Measurements from ENCODE around the gene PTPRJ. TPM values are rescaled to one million over a fixed set of nuclear protein-coding genes. Genes with fewer than 3 reads are reported as not detected.
"Not testable (repeated sequence)": the region's sequence is repeated elsewhere in the genome, so short reads cannot be mapped to it uniquely, and the experiment has no call there.

PTPRJ gene
- total RNA-seq, 2 donors from 2014 or later, result 6.7 TPM

DNA sequence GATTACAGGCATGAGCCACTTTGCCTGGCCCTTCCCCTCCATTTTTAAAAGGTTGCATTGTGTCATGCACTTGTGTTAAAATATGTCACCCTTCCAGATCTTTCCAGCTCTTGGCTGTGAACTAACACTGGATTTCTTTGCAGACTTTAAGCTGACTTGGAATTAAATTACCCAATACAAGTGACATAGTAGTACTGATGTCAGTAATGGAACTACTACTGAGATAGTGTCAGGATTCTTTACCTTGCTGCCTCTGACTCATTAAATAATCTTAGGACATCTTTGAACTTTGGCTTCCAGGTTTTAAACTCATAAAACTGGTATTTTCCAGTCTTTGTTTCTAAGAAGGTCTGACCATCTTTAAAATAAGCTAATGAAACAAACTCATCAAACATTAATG, 184.5 kb downstream of the PTPRJ start:
- intact Hi-C loops (cut with DNase I), result no loop called here
- ATAC-seq, result no peak
- DNase-seq, result no peak

DNA sequence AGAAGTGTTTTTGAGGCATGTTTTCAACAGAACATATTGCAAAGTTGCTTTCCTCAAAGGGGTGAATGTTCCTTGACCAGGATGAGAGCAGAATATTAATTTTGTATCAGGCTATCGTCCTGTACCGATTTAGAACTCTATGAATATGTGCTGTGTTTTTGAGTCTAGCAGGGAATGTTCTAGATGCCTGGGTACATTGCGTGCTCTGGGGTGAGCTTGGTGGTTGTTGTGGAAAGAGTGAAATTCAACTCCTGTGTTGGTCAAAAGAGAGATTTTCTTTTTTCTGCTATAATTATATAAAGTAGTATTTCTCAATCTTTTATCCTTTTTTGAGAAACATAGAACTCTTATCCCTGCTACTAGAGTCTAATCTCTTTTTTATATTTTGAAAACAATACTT, 185.1 kb downstream of the PTPRJ start:
- ATAC-seq, result no peak
- intact Hi-C loops (cut with DNase I), result no loop called here
- DNase-seq, result no peak

GRCh38 chr11:48167380-48167779, 187.0 kb downstream of the PTPRJ start:
- intact Hi-C loops (cut with DNase I), result no loop called here
- ATAC-seq (no peak), DNase-seq (no peak)

DNA sequence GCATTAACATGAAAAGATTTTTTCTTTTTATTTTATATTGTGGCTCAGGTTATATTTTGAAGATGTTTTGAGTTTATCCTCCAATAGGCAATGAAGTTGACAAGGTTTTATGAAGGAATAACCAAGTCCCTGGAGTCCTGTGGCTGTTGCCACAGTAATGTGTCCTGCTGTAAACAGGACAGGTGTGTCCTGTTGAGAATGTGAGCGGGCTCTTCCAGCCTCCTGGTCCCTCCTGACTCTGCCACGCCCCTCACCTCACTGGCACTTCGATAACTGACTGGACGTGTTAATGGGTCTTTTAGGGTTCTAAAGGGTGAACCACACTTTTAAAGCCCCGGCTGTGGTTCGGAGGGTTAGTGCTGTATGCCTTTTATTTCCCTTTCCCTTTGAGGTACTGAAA, 188.5 kb downstream of the PTPRJ start:
- ATAC-seq (no peak), DNase-seq (no peak)
- intact Hi-C loops (cut with DNase I), result no loop called here

GRCh38 chr11:48169259-48169658, 188.9 kb downstream of the PTPRJ start:
- ATAC-seq (no peak), DNase-seq (no peak)
- intact Hi-C loops (cut with DNase I), result no loop called here

DNA sequence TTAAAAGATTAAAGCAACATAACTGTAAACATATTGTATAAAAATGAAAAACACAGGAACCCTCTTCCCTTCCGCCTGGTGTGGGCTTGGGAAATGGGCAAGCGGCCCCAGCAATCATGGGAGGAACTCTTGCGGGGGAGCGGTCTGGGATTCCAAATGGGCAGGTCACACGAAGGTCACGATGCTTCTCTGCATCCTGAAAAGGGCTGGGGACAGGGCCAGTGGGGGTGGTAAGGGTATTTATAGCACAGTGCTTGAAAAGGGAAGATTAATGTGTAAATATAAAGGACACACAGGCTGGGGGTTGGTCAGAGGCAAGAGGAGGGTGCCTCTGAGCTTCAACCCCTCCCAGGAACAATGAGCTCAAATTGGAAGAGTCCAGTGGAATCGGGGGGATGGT, 189.4 kb downstream of the PTPRJ start:
- peak; percentile 72 to 78 for ATAC-seq
- intact Hi-C loops (cut with DNase I), result loop anchor here in 1 of 2 donors (5.0 to 10.0 kb wide), 2 partner anchors 135 to 998 kb away; partner anchors contain the start of gene OR4S1
- peak; percentile 45 for DNase-seq

GRCh38 chr11:48170241-48171233, 190.2 kb downstream of the PTPRJ start:
- DNase-seq, result no peak
- peak in 1 of 2 donors; percentile 30 for ATAC-seq

GRCh38 chr11:48172818-48173609, 192.7 kb downstream of the PTPRJ start:
- intact Hi-C loops (cut with DNase I), result loop anchor here in 1 of 2 donors (5.0 to 10.0 kb wide), 2 partner anchors 132 to 994 kb away; partner anchors contain the start of gene OR4S1
- peak; percentile 77 to 80 for ATAC-seq
- peak; percentile 57 for DNase-seq

More at GRCh38 chr11:48170241-48171233, 190.2 kb downstream of the PTPRJ start:
- intact Hi-C loops (cut with DNase I), result loop anchor here in 1 of 2 donors (5.0 to 10.0 kb wide), 2 partner anchors 134 to 997 kb away; partner anchors contain the start of gene OR4S1

DNA sequence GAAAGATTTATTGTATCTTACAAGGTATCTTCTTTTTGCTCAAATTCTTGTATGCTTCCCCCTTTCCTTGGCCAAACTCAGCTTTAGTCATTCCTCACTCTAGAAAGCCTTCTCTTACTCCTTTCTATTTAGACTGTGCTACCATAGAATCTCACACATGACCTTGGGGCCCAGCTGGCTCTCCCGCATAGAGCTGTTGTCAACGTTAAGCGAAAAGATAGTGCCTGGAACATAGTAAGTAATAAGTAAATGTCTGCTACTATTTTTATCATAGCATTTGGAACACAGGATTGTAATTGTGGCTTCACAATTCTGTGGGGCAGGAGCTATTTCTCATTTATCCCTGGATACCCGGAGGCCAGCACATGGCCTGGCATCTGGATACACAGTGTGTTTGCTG, 197.3 kb downstream of the PTPRJ start:
- ATAC-seq (no peak), DNase-seq (no peak)
- intact Hi-C loops (cut with DNase I), result loop anchor here in 1 of 2 donors (10.0 kb wide), 1 partner anchor 127 kb away; the partner anchor contains the start of gene OR4S1

DNA sequence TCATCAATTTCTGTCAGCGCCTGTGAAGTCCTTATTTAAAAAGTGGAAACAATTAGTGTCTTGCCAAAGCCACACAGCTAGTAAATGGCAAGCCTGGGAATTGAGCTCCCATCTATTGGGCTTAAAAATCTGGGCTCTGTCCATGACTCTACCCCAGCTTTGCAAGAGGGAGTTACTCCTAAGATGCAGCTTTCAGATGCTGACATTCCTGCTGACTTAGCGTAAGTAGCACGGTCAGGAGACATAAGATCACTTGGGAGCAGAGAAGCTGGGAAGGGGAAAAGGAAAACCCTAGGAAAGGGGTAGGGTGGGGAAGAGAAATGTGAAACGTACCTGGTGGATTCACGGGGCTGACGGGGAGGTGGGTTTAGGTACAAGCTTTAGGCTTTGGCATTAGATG, 200.3 kb downstream of the PTPRJ start:
- ATAC-seq (no peak), DNase-seq (no peak)
- intact Hi-C loops (cut with DNase I), result loop anchor here in 1 of 2 donors (10.0 kb wide), 1 partner anchor 124 kb away; the partner anchor contains the start of gene OR4S1

- intact Hi-C loops (cut with DNase I), result loop anchor here in 1 of 2 donors (10.0 kb wide), 1 partner anchor 122 kb away; the partner anchor contains the start of gene OR4S1
- ATAC-seq (peak; percentile 91 to 96), DNase-seq (peak; percentile 38)
Measured at GRCh38 chr11:48182860-48183526, 202.6 kb downstream of the PTPRJ start.

GRCh38 chr11:48184452-48184851, 204.1 kb downstream of the PTPRJ start:
- DNase-seq (no peak), ATAC-seq (no peak)
- intact Hi-C loops (cut with DNase I), result loop anchor here in 1 of 2 donors (10.0 kb wide), 1 partner anchor 120 kb away; the partner anchor contains the start of gene OR4S1

DNA sequence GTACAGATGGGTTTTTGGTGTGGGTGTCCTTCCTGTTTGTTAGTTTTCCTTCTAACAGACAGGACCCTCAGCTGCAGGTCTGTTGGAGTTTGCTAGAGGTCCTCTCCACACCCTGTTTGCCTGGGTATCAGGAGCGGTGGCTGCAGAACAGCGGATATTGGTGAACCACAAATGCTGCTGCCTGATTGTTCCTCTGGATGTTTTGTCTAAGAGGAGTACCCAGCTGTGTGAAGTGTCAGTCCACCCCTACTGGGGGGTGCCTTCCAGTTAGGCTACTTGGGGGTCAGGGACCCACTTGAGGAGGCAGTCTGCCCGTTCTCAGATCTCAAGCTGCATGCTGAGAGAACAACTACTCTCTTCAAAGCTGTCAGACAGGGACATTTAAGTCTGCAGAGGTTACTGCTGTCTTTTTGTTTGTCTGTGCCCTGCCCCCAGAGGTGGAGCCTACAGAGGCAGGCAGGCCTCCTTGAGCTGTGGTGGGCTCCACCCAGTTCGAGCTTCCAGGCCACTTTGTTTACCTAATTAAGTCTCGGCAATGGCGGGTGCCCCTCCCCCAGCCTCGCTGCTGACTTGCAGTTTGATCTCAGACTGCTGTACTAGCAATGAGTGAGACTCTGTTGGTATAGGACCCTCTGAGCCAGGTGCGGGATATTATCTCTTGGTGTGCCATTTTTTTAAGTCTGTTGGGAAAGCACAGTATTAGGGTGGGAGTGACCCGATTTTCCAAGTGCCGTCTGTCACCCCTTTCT, 210.7 kb downstream of the PTPRJ start:
- DNase-seq; intact Hi-C loops (cut with DNase I); ATAC-seq: not testable (repeated sequence)

DNA sequence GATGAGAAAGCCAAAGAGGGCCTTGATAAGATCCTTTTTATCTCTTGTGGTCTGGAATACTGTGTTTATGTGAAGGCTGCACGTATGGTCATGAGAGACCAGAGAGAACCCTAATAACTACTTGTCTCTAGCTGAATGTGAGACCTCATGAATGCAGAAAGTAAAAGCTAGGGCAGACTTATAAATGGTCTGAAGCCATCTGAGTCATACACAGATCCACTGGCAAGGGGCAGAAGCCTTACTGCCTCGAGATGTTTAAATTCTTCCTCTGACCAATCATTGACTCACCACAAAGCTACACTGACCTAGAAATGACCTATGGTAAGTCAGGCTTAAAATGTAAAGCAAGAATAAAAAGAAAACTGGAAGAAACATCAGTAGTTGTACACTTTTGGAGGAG, 213.5 kb downstream of the PTPRJ start:
- intact Hi-C loops (cut with DNase I), result no loop called here
- ATAC-seq, result no peak
- DNase-seq, result no peak

DNA sequence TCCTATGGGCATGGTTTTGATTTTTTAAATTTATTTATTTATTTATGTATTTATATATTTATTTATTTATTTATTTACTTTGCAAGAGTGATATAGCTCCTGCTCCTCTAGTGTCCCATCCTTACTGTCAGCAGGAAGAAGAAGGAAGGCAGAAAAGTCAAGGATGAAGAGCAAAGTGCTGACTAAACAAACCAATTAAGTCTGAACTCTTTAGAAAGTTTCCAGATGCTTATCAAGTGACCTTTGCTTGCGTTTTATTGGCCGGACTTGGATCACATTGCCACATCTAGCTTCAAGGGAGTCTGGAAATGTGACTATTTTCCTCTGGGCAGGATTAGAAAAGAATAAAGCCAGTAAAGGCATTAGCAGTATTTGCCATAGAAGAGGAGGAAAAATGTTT, 227.5 kb downstream of the PTPRJ start:
- no peak for ATAC-seq
- DNase-seq, result no peak
- intact Hi-C loops (cut with DNase I), result no loop called here

DNA sequence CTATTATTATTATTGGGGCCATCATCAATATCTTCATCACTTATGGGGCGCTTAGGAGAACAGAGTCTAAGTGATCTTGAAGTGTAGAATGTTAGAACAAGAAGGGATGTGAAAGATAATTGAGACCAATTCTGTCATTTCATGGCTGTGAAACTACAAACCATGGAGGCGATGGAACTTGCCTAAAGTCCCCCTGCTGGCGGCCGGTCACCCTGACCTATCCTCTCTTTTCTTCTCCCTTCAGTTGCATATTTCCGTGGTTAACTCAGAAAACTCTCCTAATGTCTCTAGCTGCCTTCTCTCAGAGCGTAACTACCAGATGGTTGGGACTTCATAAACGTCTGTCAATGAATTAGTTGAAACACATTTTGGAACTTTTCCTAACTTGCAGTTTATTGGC, 229.7 kb downstream of the PTPRJ start:
- intact Hi-C loops (cut with DNase I), result no loop called here
- no peak for DNase-seq

DNA sequence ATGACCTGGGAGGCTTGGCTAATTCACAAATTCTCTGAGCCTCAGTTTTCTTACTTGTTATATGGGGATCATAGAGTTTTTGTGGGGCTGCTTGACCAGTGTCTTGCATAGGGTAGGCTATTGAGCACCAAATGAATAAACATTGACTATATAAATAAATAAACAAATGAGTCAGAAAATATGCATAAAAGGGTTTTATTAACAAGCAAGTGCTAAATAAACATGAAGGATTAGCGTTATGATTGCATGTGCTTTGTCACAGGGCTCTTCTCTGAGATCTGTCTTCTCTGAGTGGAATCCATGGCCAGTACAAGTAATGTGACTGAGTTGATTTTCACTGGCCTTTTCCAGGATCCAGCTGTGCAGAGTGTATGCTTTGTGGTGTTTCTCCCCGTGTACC, 236.2 kb downstream of the PTPRJ start, which contains the start of gene OR4B1:
TSS of gene OR4B1 (plus strand) at position 301 of the 400 bp plus-strand sequence. CDS start at position 301, 0 bp downstream.
- intact Hi-C loops (cut with DNase I), result no loop called here
- DNase-seq (no peak), ATAC-seq (no peak)

More for the DNA sequence above, 229.7 kb downstream of the PTPRJ start:
- ATAC-seq, result no peak

All from left cardiac atrium (tissue), 4 donors.